ENCODE results near the gene BANP. TPM values are rescaled to one million over a fixed set of nuclear protein-coding genes. Genes with fewer than 3 reads are reported as not detected.

BANP gene
- total and polyA plus RNA-seq, 2 experiments from 2014 or later, result 14.8 TPM

GRCh38 chr16:87955302-87956097, 4.3 kb downstream of the BANP start:
- Histone ChIP-seq H3K4me1 (ENCODE audit: insufficient read depth) (peaks cover 12% of the 10 kb centered on the region), H4K20me1 (ENCODE audit: insufficient read depth) (no peaks in the 10 kb centered on the region), H3K4me3 (no peak overlapping the region), H3K27me3 (replicated peaks; ENCODE audit: insufficient read depth) (no peaks in the 10 kb centered on the region), H3K9ac (peak overlapping the region; percentile 41), H3K79me2 (ENCODE audit: insufficient read depth) (peaks cover 89% of the 10 kb centered on the region), H3F3A (ENCODE audit: insufficient read depth) (no peaks in the 10 kb centered on the region), H3K9me3 (ENCODE audit: low read depth) (no peaks in the 10 kb centered on the region), H2AFZ (no peak overlapping the region), H3K36me3 (ENCODE audit: low read depth) (no peaks in the 10 kb centered on the region; the same call in 1 of the 2 replicates), H3K4me2 (ENCODE audit: unreplicated experiment) (peak overlapping the region; percentile 18), H3K27ac (peak overlapping the region; percentile 34), H3K9me2 (ENCODE audit: insufficient read depth) (no peaks in the 10 kb centered on the region)
- 70 to 71% methylated on average over 18 of the region's 18 CpGs for WGBS, 2 experiments (ENCODE audit: low coverage in 1 of 2, low lambda C conversion rate in 2 of 2, missing lambda C conversion rate in 2 of 2)
- in situ Hi-C loops (cut with MboI), result no loop called here
- no peak for TF ChIP-seq EZH2phosphoT487 (IDR thresholded peaks at IDR 0.05; ENCODE audit: insufficient read depth, low read depth)
- TF ChIP-seq EZH2 (IDR thresholded peaks at IDR 0.05; ENCODE audit: insufficient read depth, poor library complexity, severe bottlenecking), result no peak
- DNase-seq, result peak; percentile 75

- Histone ChIP-seq H3K4me1 (ENCODE audit: insufficient read depth) (peaks cover 12% of the 10 kb centered on the region), H3K79me2 (ENCODE audit: insufficient read depth) (peaks cover 95% of the 10 kb centered on the region), H3K9me3 (ENCODE audit: low read depth) (no peaks in the 10 kb centered on the region), H3K9me2 (ENCODE audit: insufficient read depth) (no peaks in the 10 kb centered on the region), H3F3A (ENCODE audit: insufficient read depth) (no peaks in the 10 kb centered on the region), H3K4me3 (no peak overlapping the region), H3K36me3 (ENCODE audit: low read depth) (no peaks in the 10 kb centered on the region; the same call in 1 of the 2 replicates), H3K27me3 (replicated peaks; ENCODE audit: insufficient read depth) (no peaks in the 10 kb centered on the region), H3K9ac (peak overlapping the region; percentile 41), H4K20me1 (ENCODE audit: insufficient read depth) (no peaks in the 10 kb centered on the region), H2AFZ (no peak overlapping the region), H3K27ac (peak overlapping the region; percentile 26; the same call in 1 of the 2 replicates), H3K4me2 (ENCODE audit: unreplicated experiment) (peak overlapping the region; percentile 18)
- TF ChIP-seq EZH2 (IDR thresholded peaks at IDR 0.05; ENCODE audit: insufficient read depth, poor library complexity, severe bottlenecking) (no peak), EZH2phosphoT487 (IDR thresholded peaks at IDR 0.05; ENCODE audit: insufficient read depth, low read depth) (no peak)
- in situ Hi-C loops (cut with MboI), result no loop called here
- 54 to 61% methylated on average over 3 of the region's 3 CpGs for WGBS, 2 experiments (ENCODE audit: low coverage in 1 of 2, low lambda C conversion rate in 2 of 2, missing lambda C conversion rate in 2 of 2)
- DNase-seq, result no peak
Observed at GRCh38 chr16:87956098-87956364, 4.8 kb downstream of the BANP start.

GRCh38 chr16:87956365-87957231, 5.4 kb downstream of the BANP start:
- no peaks in the 10 kb centered on the region for H3K27me3 ChIP-seq (replicated peaks; ENCODE audit: insufficient read depth)
- no peaks in the 10 kb centered on the region for H3F3A ChIP-seq (ENCODE audit: insufficient read depth)
- no peak for TF ChIP-seq EZH2 (IDR thresholded peaks at IDR 0.05; ENCODE audit: insufficient read depth, poor library complexity, severe bottlenecking)
- no peak for TF ChIP-seq EZH2phosphoT487 (IDR thresholded peaks at IDR 0.05; ENCODE audit: insufficient read depth, low read depth)
- WGBS, 2 experiments (ENCODE audit: low coverage in 1 of 2, low lambda C conversion rate in 2 of 2, missing lambda C conversion rate in 2 of 2), result 67 to 69% methylated on average over 29 to 30 of the region's 30 CpGs
- H3K9me2 ChIP-seq (ENCODE audit: insufficient read depth), result no peaks in the 10 kb centered on the region
- peaks cover 100% of the 10 kb centered on the region for H3K79me2 ChIP-seq (ENCODE audit: insufficient read depth)
- in situ Hi-C loops (cut with MboI), result no loop called here
- H3K9me3 ChIP-seq (ENCODE audit: low read depth), result no peaks in the 10 kb centered on the region
- peak; percentile 54 for DNase-seq
- peak overlapping the region; percentile 41; the same call in 1 of the 2 replicates for H3K9ac ChIP-seq
- peak overlapping the region; percentile 26; the same call in 1 of the 2 replicates for H3K27ac ChIP-seq
- H3K4me1 ChIP-seq (ENCODE audit: insufficient read depth), result peaks cover 12% of the 10 kb centered on the region
- H4K20me1 ChIP-seq (ENCODE audit: insufficient read depth), result no peaks in the 10 kb centered on the region
- H3K4me2 ChIP-seq (ENCODE audit: unreplicated experiment), result no peak overlapping the region
- no peaks in the 10 kb centered on the region; the same call in 1 of the 2 replicates for H3K36me3 ChIP-seq (ENCODE audit: low read depth)
- no peak overlapping the region for H2AFZ ChIP-seq
- no peak overlapping the region for H3K4me3 ChIP-seq

GRCh38 chr16:87957296-87958094, 6.3 kb downstream of the BANP start:
- H3K27ac ChIP-seq, result no peak overlapping the region
- TF ChIP-seq EZH2phosphoT487 (IDR thresholded peaks at IDR 0.05; ENCODE audit: insufficient read depth, low read depth) (no peak), EZH2 (IDR thresholded peaks at IDR 0.05; ENCODE audit: insufficient read depth, poor library complexity, severe bottlenecking) (no peak)
- H3K9ac ChIP-seq, result no peak overlapping the region
- no peaks in the 10 kb centered on the region for H3K27me3 ChIP-seq (replicated peaks; ENCODE audit: insufficient read depth)
- no peaks in the 10 kb centered on the region for H3K9me2 ChIP-seq (ENCODE audit: insufficient read depth)
- no peak overlapping the region for H2AFZ ChIP-seq
- no peaks in the 10 kb centered on the region; the same call in 1 of the 2 replicates for H3K36me3 ChIP-seq (ENCODE audit: low read depth)
- peaks cover 100% of the 10 kb centered on the region for H3K79me2 ChIP-seq (ENCODE audit: insufficient read depth)
- DNase-seq, result no peak
- H3K4me2 ChIP-seq (ENCODE audit: unreplicated experiment), result no peak overlapping the region
- peaks cover 11% of the 10 kb centered on the region for H3K4me1 ChIP-seq (ENCODE audit: insufficient read depth)
- H3K9me3 ChIP-seq (ENCODE audit: low read depth), result no peaks in the 10 kb centered on the region
- peaks cover 6% of the 10 kb centered on the region for H3F3A ChIP-seq (ENCODE audit: insufficient read depth)
- H4K20me1 ChIP-seq (ENCODE audit: insufficient read depth), result no peaks in the 10 kb centered on the region
- WGBS, 2 experiments (ENCODE audit: low coverage in 1 of 2, low lambda C conversion rate in 2 of 2, missing lambda C conversion rate in 2 of 2), result 95 to 98% methylated on average over 34 of the region's 34 CpGs
- in situ Hi-C loops (cut with MboI), result no loop called here
- H3K4me3 ChIP-seq, result no peak overlapping the region

All from GM23248 (cell line).